Panc1 (cell line): ENCODE measurements around the gene LIPC. TPM values are rescaled to one million over a fixed set of nuclear protein-coding genes. Genes with fewer than 3 reads are reported as not detected.

Source experiments
- ATAC-seq: fragments of 200-7000 bp; cut with Tn5 transposase; 2 replicates; pipeline ENCODE4 v1.9.1; 2020; ENCODE audit warnings: mild to moderate bottlenecking, moderate library complexity
- BruUV-seq: library from RNA; stranded (reverse); fragments of 400-500 nt; replicated peaks from 2 replicates; lab custom pipeline; 2021; lab: Mats Ljungman, UMichigan
- CTCF ChIA-PET: fragments of 300-600 bp; sonication (Branson Sonifier 250); formaldehyde crosslinking; loops from one replicate; lab custom pipeline; 2022; ENCODE audit warnings: antibody characterized with exemption; lab: Charles Lee
- POLR2A ChIA-PET: fragments of 300-600 bp; sonication (Branson Sonifier 250); formaldehyde crosslinking; loops from one replicate; lab custom pipeline; 2022; ENCODE audit warnings: antibody characterized with exemption; lab: Charles Lee
- DNase-seq: peaks from one replicate; pipeline ENCODE4 v3.0.0-alpha.2; 2010; ENCODE audit warnings: low read depth, low spot score
- H3K27ac ChIP-seq: 2 replicates; pipeline ENCODE4 v1.5.1; 2011; ENCODE audit warnings: mild to moderate bottlenecking, low read length, inconsistent platforms
- H3K27me3 ChIP-seq: fragments of 200-500 bp; sonication (Bioruptor generic); 2 replicates; pipeline ENCODE4 v1.6.0; 2014; ENCODE audit warnings: low read length, inconsistent platforms; ENCODE audit not compliant: control insufficient read depth, insufficient read depth
- H3K36me3 ChIP-seq: fragments of 200-500 bp; sonication (Bioruptor generic); 2 replicates; pipeline ENCODE4 v1.5.1; 2014; ENCODE audit warnings: inconsistent platforms, mild to moderate bottlenecking, low read length, moderate library complexity; ENCODE audit not compliant: control insufficient read depth, insufficient read depth
- H3K4me1 ChIP-seq: 2 replicates; pipeline ENCODE4 v1.5.1; 2011; ENCODE audit warnings: inconsistent platforms, mild to moderate bottlenecking, low read length, moderate library complexity; ENCODE audit not compliant: control insufficient read depth, insufficient read depth
- H3K4me3 ChIP-seq, 2 experiments: 2 replicates each; pipeline ENCODE4 v1.5.1; 2011 to 2012; ENCODE audit warnings: low read depth in 2 of 2, low read length in 2 of 2, mild to moderate bottlenecking in 2 of 2, inconsistent platforms in 1 of 2, moderate library complexity in 1 of 2
- H3K9me3 ChIP-seq: fragments of 200-500 bp; sonication (Bioruptor generic); 2 replicates; pipeline ENCODE4 v1.5.1; 2014; ENCODE audit warnings: low read depth, mild to moderate bottlenecking, inconsistent platforms, low read length, moderate library complexity; ENCODE audit not compliant: control insufficient read depth, insufficient read depth
- CTCF ChIP-seq: fragments of 450-650 bp; IDR thresholded peaks from 2 replicates; pipeline ENCODE4 v1.5.1; 2017; ENCODE audit warnings: mild to moderate bottlenecking
- POLR2AphosphoS5 ChIP-seq: IDR thresholded peaks from 2 replicates; pipeline ENCODE4 v1.6.1; 2012; ENCODE audit warnings: mild to moderate bottlenecking, low read depth, low read length, moderate library complexity
- SIN3A ChIP-seq: IDR thresholded peaks from 2 replicates; pipeline ENCODE4 v1.6.1; 2012; ENCODE audit warnings: low read depth, mild to moderate bottlenecking, low read length, moderate library complexity, borderline replicate concordance; ENCODE audit not compliant: insufficient read depth
- TCF7L2 ChIP-seq: IDR thresholded peaks from 2 replicates; pipeline ENCODE4 v1.6.1; 2011; ENCODE audit warnings: mild to moderate bottlenecking, low read depth, low read length, inconsistent platforms
- in situ Hi-C: cut with HindIII; loops from 2 replicates; pipeline ENCODE4 v1.10.0; 2016; ENCODE audit warnings: low sequenced_read_pairs, low pct_unique_long_range_greater_than_20kb
- intact Hi-C: fragments of 100-400 bp; cut with micrococcal nuclease; formaldehyde crosslinking; loops from one replicate; pipeline ENCODE4 v1.10.0; 2022; ENCODE audit not compliant: unreplicated experiment
- total RNA-seq: library from RNA; stranded (reverse); gene quantifications from one replicate; pipeline ENCODE4 v1.2.1, GENCODE V29; 2021; ENCODE audit not compliant: unreplicated experiment
- TF ChIP-seq, protein P1 (sequence below), 2 experiments: IDR thresholded peaks; 2 replicates each; pipeline ENCODE4 v1.6.1; 2011 to 2012; ENCODE audit warnings: low read depth in 2 of 2, control low read depth in 1 of 2, low read length in 1 of 2, mild to moderate bottlenecking in 1 of 2, moderate library complexity in 1 of 2; ENCODE audit not compliant: insufficient read depth in 1 of 2

Gene LIPC
- total RNA-seq, 1 experiment from 2014 or later = not detected

- POLR2A ChIA-PET = no interaction called here
- Histone ChIP-seq H3K9me3 (no peaks in the 10 kb centered on the region), H3K27ac (no peak overlapping the region), H3K36me3 (no peaks in the 10 kb centered on the region), H3K4me1 (no peaks in the 10 kb centered on the region), H3K4me3 (no peak overlapping the region), H3K27me3 (no peaks in the 10 kb centered on the region; the same call in 1 of the 2 replicates)
- CTCF ChIA-PET = no interaction called here
- no TSS peak for BruUV-seq
- in situ Hi-C loops (no loop called here), intact Hi-C loops (no loop called here)
- ATAC-seq = no peak
- TF ChIP-seq POLR2AphosphoS5 (no peak), CTCF (no peak), SIN3A (no peak), TCF7L2 (no peak)
- TF ChIP-seq, protein P1, sequence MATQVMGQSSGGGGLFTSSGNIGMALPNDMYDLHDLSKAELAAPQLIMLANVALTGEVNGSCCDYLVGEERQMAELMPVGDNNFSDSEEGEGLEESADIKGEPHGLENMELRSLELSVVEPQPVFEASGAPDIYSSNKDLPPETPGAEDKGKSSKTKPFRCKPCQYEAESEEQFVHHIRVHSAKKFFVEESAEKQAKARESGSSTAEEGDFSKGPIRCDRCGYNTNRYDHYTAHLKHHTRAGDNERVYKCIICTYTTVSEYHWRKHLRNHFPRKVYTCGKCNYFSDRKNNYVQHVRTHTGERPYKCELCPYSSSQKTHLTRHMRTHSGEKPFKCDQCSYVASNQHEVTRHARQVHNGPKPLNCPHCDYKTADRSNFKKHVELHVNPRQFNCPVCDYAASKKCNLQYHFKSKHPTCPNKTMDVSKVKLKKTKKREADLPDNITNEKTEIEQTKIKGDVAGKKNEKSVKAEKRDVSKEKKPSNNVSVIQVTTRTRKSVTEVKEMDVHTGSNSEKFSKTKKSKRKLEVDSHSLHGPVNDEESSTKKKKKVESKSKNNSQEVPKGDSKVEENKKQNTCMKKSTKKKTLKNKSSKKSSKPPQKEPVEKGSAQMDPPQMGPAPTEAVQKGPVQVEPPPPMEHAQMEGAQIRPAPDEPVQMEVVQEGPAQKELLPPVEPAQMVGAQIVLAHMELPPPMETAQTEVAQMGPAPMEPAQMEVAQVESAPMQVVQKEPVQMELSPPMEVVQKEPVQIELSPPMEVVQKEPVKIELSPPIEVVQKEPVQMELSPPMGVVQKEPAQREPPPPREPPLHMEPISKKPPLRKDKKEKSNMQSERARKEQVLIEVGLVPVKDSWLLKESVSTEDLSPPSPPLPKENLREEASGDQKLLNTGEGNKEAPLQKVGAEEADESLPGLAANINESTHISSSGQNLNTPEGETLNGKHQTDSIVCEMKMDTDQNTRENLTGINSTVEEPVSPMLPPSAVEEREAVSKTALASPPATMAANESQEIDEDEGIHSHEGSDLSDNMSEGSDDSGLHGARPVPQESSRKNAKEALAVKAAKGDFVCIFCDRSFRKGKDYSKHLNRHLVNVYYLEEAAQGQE (IDR thresholded peaks at IDR 0.05; ENCODE audit: insufficient read depth in 1 of 2, low read depth in 2 of 2, low read length in 1 of 2) = no peak
- DNase-seq = no peak
Observed at GRCh38 chr15:58491499-58492202, 59.9 kb downstream of the LIPC start.

DNA sequence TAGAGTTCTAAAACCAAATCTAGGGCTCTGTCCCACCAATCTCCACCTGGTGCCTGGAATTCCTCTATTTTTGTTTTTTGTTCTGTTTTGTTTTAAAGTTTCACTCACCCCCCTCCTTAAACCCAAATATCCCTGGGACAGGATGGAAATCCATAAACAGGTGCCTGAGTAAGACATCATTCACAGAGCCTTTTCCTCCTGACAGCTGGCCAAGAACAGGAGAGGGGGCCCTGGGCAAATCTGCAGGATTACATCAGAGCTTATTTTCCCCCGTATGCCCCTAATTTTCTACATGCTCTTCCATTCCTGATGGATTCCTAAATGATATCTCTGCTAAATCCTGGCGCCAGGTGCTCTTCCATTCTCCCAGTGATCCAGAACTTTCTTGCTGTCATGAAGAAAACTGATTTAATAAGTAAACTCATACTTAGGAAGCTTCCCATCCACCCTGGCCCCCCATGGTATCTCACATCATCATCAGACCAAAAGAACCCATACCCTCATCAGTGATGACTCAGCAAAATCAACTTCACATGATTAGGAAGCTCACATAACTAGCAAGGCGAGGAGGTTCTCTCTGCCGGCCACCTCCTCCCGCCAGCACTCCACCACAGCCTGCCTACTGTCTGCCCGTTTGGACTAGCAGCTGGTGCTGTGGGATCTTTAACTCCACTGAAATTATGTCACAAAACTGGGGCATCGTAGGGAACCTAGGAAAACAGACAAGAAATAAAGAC is 61.0 kb downstream of the LIPC start:
- intact Hi-C loops (no loop called here), in situ Hi-C loops (no loop called here)
- ATAC-seq (no peak), DNase-seq (no peak)
- BruUV-seq = no TSS peak
- Histone ChIP-seq H3K4me3 (no peak overlapping the region), H3K9me3 (no peaks in the 10 kb centered on the region), H3K27ac (no peak overlapping the region), H3K36me3 (no peaks in the 10 kb centered on the region), H3K4me1 (no peaks in the 10 kb centered on the region), H3K27me3 (no peaks in the 10 kb centered on the region; the same call in 1 of the 2 replicates)
- POLR2A ChIA-PET = no interaction called here
- CTCF ChIA-PET = no interaction called here
- TF ChIP-seq POLR2AphosphoS5 = no peak
- TF ChIP-seq TCF7L2 = no peak
- TF ChIP-seq, protein P1 (IDR thresholded peaks at IDR 0.05; ENCODE audit: insufficient read depth in 1 of 2, low read depth in 2 of 2, low read length in 1 of 2) = no peak
- TF ChIP-seq CTCF = no peak
- TF ChIP-seq SIN3A = no peak
